Measurements from ENCODE around the gene ARPC2.

Gene ARPC2

DNA sequence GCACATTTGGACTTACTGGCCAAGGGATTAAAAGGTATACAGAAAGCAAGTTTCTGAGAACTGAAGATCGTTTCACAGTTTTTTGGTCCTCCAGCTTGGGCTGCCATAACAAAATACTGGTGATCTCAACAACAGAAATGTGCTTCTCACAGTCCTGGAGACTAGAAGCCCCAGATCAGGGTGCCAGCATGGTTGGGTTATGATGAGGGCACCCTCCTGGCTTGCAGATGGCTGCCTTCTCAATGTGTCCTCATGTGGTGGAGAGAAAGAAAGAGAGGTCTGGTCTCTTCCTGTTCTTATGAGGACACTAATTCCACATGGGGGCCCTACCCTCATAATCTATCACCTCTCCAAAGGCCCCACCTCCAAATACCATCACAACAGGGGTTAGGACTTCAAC, 30.1 kb upstream of the ARPC2 start:
- Histone ChIP-seq H3K79me2 (ENCODE audit: insufficient read depth, low read length) (no peaks in the 10 kb centered on the region), H3K9ac (ENCODE audit: low read depth, low read length, poor library complexity, severe bottlenecking) (peak overlapping the region; percentile 41), H3F3A (ENCODE audit: low read depth) (no peaks in the 10 kb centered on the region), H3K27me3 (ENCODE audit: insufficient read depth, low read length, poor library complexity, severe bottlenecking) (no peaks in the 10 kb centered on the region), H3K9me3 (ENCODE audit: insufficient read depth, low read depth, low read length) (no peaks in the 10 kb centered on the region), H3K4me2 (ENCODE audit: low read depth, low read length, poor library complexity, severe bottlenecking) (peak overlapping the region; percentile 52), H2AFZ (ENCODE audit: low read length) (peak overlapping the region; percentile 93), H3K9me2 (replicated peaks; ENCODE audit: low read depth, low read length) (no peaks in the 10 kb centered on the region), H4K20me1 (ENCODE audit: insufficient read depth, low read length, poor library complexity, severe bottlenecking) (no peaks in the 10 kb centered on the region), H3K4me1 (ENCODE audit: insufficient read depth, low read length, poor library complexity, severe bottlenecking) (peaks cover 5% of the 10 kb centered on the region), H3K36me3 (ENCODE audit: insufficient read depth, low read length) (no peaks in the 10 kb centered on the region), H3K4me3 (ENCODE audit: low read length, poor library complexity, severe bottlenecking) (no peak overlapping the region)
- TF ChIP-seq EZH2phosphoT487 (IDR thresholded peaks at IDR 0.05; ENCODE audit: borderline replicate concordance) = no peak
- TF ChIP-seq, protein P1, sequence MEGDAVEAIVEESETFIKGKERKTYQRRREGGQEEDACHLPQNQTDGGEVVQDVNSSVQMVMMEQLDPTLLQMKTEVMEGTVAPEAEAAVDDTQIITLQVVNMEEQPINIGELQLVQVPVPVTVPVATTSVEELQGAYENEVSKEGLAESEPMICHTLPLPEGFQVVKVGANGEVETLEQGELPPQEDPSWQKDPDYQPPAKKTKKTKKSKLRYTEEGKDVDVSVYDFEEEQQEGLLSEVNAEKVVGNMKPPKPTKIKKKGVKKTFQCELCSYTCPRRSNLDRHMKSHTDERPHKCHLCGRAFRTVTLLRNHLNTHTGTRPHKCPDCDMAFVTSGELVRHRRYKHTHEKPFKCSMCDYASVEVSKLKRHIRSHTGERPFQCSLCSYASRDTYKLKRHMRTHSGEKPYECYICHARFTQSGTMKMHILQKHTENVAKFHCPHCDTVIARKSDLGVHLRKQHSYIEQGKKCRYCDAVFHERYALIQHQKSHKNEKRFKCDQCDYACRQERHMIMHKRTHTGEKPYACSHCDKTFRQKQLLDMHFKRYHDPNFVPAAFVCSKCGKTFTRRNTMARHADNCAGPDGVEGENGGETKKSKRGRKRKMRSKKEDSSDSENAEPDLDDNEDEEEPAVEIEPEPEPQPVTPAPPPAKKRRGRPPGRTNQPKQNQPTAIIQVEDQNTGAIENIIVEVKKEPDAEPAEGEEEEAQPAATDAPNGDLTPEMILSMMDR (conservative IDR thresholded peaks at IDR 0.05; ENCODE audit: low read length) = no peak

DNA sequence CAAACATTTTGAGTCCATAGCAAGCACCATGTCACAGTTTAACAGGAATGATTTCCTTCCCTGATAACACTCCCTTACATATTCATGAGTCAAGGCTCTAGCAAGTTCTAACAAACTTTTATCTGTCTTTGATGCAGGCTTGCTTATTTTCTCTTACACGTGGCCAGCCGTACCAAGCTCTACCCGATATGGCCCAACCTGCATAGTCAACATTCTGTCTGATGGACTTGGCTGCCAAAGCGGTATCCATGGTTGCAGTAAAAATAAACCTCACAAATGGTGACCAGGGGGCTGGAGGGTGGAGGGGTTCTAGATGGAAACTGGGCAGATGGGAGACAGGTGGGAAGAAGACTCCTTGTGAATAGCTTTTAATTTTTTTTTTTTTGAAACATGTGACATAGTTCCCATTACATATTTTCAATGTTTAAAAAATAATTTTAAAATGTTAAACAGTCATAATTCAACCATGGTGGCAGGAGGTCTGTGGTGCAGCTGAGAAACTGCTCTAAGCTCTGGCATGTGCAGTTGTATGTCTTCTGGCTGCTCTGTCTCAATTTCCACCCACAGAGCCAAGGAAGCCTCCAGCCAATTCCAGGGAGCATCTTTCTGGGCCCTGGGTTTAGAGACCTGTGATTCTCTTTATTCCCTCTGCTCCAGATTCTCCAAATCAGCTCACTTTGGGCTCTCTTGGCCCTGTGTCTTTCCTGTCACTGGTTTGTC, 29.5 kb upstream of the ARPC2 start:
- Histone ChIP-seq H3K79me2 (ENCODE audit: insufficient read depth, low read length) (no peaks in the 10 kb centered on the region), H3K9ac (ENCODE audit: low read depth, low read length, poor library complexity, severe bottlenecking) (no peak overlapping the region), H3F3A (ENCODE audit: low read depth) (no peaks in the 10 kb centered on the region), H3K9me3 (ENCODE audit: insufficient read depth, low read depth, low read length) (no peaks in the 10 kb centered on the region), H3K27me3 (ENCODE audit: insufficient read depth, low read length, poor library complexity, severe bottlenecking) (no peaks in the 10 kb centered on the region), H3K4me1 (ENCODE audit: insufficient read depth, low read length, poor library complexity, severe bottlenecking) (peaks cover 5% of the 10 kb centered on the region), H3K9me2 (replicated peaks; ENCODE audit: low read depth, low read length) (no peaks in the 10 kb centered on the region), H3K4me3 (ENCODE audit: low read length, poor library complexity, severe bottlenecking) (no peak overlapping the region), H2AFZ (ENCODE audit: low read length) (peak overlapping the region; percentile 93), H3K36me3 (ENCODE audit: insufficient read depth, low read length) (no peaks in the 10 kb centered on the region), H4K20me1 (ENCODE audit: insufficient read depth, low read length, poor library complexity, severe bottlenecking) (no peaks in the 10 kb centered on the region), H3K4me2 (ENCODE audit: low read depth, low read length, poor library complexity, severe bottlenecking) (no peak overlapping the region)
- TF ChIP-seq, protein P1 (conservative IDR thresholded peaks at IDR 0.05; ENCODE audit: low read length) = no peak
- no peak for TF ChIP-seq EZH2phosphoT487 (IDR thresholded peaks at IDR 0.05; ENCODE audit: borderline replicate concordance)

GRCh38 chr2:218188528-218188927, 28.5 kb upstream of the ARPC2 start:
- H3K79me2 ChIP-seq (ENCODE audit: insufficient read depth, low read length) = no peaks in the 10 kb centered on the region
- H3K27me3 ChIP-seq (ENCODE audit: insufficient read depth, low read length, poor library complexity, severe bottlenecking) = no peaks in the 10 kb centered on the region
- no peak overlapping the region for H3K9ac ChIP-seq (ENCODE audit: low read depth, low read length, poor library complexity, severe bottlenecking)
- H4K20me1 ChIP-seq (ENCODE audit: insufficient read depth, low read length, poor library complexity, severe bottlenecking) = no peaks in the 10 kb centered on the region
- no peaks in the 10 kb centered on the region for H3K9me3 ChIP-seq (ENCODE audit: insufficient read depth, low read depth, low read length)
- TF ChIP-seq EZH2phosphoT487 (IDR thresholded peaks at IDR 0.05; ENCODE audit: borderline replicate concordance) = no peak
- TF ChIP-seq, protein P1 (conservative IDR thresholded peaks at IDR 0.05; ENCODE audit: low read length) = no peak
- no peaks in the 10 kb centered on the region for H3F3A ChIP-seq (ENCODE audit: low read depth)
- no peak overlapping the region for H3K4me2 ChIP-seq (ENCODE audit: low read depth, low read length, poor library complexity, severe bottlenecking)
- H3K9me2 ChIP-seq (replicated peaks; ENCODE audit: low read depth, low read length) = no peaks in the 10 kb centered on the region
- peaks cover 5% of the 10 kb centered on the region for H3K4me1 ChIP-seq (ENCODE audit: insufficient read depth, low read length, poor library complexity, severe bottlenecking)
- no peaks in the 10 kb centered on the region for H3K36me3 ChIP-seq (ENCODE audit: insufficient read depth, low read length)
- H2AFZ ChIP-seq (ENCODE audit: low read length) = no peak overlapping the region
- no peak overlapping the region for H3K4me3 ChIP-seq (ENCODE audit: low read length, poor library complexity, severe bottlenecking)
